ENCODE results near the gene HHAT. TPM values are rescaled to one million over a fixed set of nuclear protein-coding genes. Genes with fewer than 3 reads are reported as not detected.

The HHAT gene
- total and polyA plus RNA-seq, 2 of the 13 experiments (the other 11 are each of a cell fraction or from before 2014, with no cell fraction given) = 2.6 to 4.9 TPM

DNA sequence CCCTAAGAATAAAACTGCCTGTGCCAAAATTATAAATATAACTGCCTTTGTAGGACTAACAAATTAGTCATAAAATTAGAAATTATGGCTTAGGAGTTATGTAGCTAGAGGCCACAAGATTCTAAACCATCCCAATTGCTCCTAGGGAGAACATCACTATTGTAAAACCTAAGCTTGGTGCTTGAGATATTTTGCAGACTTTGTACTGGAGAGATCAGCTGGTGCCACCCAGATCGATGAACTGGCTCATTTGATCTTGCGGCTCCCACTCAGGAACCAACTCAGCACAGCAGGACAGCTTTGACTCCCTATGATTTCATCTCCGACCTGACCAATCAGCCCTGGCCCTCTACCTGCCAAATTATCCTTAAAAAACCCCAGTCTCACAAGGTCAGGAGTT lies 30.6 kb downstream of the HHAT start:
- intact Hi-C loops (cut with micrococcal nuclease; ENCODE audit: unreplicated experiment) (no loop called here), in situ Hi-C loops (cut with HindIII; ENCODE audit: extremely low pct_ligation_motif_present, low pct_unique_long_range_greater_than_20kb) (no loop called here)
- no peaks in the 10 kb centered on the region; a peak in 1 of 5 replicates for H3K27me3 ChIP-seq (ENCODE audit: control insufficient read depth in 1 of 2, insufficient read depth in 2 of 2, low read length in 2 of 2)
- H4K20me1 ChIP-seq (ENCODE audit: insufficient read depth, low read length) = no peaks in the 10 kb centered on the region
- DNase-seq (ENCODE audit: low spot score) (no peak), ATAC-seq (no peak), FAIRE-seq (no peak)
- H2AFZ ChIP-seq (ENCODE audit: low read length) = no peak overlapping the region
- no peak overlapping the region for H3K9ac ChIP-seq (ENCODE audit: insufficient read depth, low read depth, low read length)
- ChIA-PET CTCF (ENCODE audit: low intra/inter-chr PET ratio, low total read pairs) (interaction anchor here (1.3 kb wide), 1 partner anchor 42 kb away, joined by 3 read pairs; no protein-coding TSS in a partner anchor), POLR2A (no interaction called here)
- H3K4me1 ChIP-seq (ENCODE audit: insufficient read depth, low read length) = peaks cover 24% of the 10 kb centered on the region
- no CpG with 5 or more reads among the region's 3 CpGs for WGBS (ENCODE audit: low lambda C conversion rate)
- H3K4me3 ChIP-seq (replicated peaks in 1 of 3; ENCODE audit: insufficient read depth in 1 of 3, low read depth in 2 of 3, low read length in 3 of 3) = no peak overlapping the region
- TF ChIP-seq, protein P1, sequence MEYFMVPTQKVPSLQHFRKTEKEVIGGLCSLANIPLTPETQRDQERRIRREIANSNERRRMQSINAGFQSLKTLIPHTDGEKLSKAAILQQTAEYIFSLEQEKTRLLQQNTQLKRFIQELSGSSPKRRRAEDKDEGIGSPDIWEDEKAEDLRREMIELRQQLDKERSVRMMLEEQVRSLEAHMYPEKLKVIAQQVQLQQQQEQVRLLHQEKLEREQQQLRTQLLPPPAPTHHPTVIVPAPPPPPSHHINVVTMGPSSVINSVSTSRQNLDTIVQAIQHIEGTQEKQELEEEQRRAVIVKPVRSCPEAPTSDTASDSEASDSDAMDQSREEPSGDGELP (IDR thresholded peaks at IDR 0.05; ENCODE audit: borderline replicate concordance, low read depth) = peak; percentile 57; the same call in 1 of the 2 replicates
- no peak for TF ChIP-seq SP4 (CRISPR knock-in tag; IDR thresholded peaks at IDR 0.05)
- TF ChIP-seq ZNF160 (CRISPR knock-in tag; IDR thresholded peaks at IDR 0.05) = no peak
- TF ChIP-seq JUN (CRISPR knock-in tag; IDR thresholded peaks at IDR 0.05) = no peak
- TF ChIP-seq, protein P2, sequence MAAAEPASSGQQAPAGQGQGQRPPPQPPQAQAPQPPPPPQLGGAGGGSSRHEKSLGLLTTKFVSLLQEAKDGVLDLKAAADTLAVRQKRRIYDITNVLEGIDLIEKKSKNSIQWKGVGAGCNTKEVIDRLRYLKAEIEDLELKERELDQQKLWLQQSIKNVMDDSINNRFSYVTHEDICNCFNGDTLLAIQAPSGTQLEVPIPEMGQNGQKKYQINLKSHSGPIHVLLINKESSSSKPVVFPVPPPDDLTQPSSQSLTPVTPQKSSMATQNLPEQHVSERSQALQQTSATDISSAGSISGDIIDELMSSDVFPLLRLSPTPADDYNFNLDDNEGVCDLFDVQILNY (CRISPR knock-in tag; conservative IDR thresholded peaks at IDR 0.05) = no peak
- BruUV-seq (replicated peaks) = no TSS peak
- H3K9me3 ChIP-seq (ENCODE audit: low read length) = no peaks in the 10 kb centered on the region
- H3K79me2 ChIP-seq (ENCODE audit: insufficient read depth, low read length) = no peaks in the 10 kb centered on the region
- no peak overlapping the region for H3K27ac ChIP-seq (ENCODE audit: extremely low read length, insufficient read depth, low read length)
- H3K36me3 ChIP-seq (replicated peaks in 1 of 2; ENCODE audit: control insufficient read depth in 1 of 2, insufficient read depth in 2 of 2, low read length in 2 of 2) = no peaks in the 10 kb centered on the region
- no peak overlapping the region for H3K4me2 ChIP-seq (ENCODE audit: low read depth, low read length)
